Adrenal gland (tissue), 5 donors: ENCODE data around the gene B9D2.

Experiments
- POLR2A ChIP-seq, 2 donors: fragments of 450-650 bp; IDR thresholded peaks; one replicate each; pipeline ENCODE4 v1.6.1; 2017; ENCODE audit warnings: antibody characterized with exemption in 2 of 2, mild to moderate bottlenecking in 2 of 2, moderate library complexity in 1 of 2
- TF ChIP-seq, protein P1 (sequence below), 6 experiments: fragments of 450-650 bp in 4 of 6; fragments of 200-600 bp in 2 of 6; sonication (generic) in 1 of 6; IDR thresholded peaks; 1 replicate in 5 of 6; 2 replicates in 1 of 6; pipeline versions ENCODE4 v1.5.1 to v1.8.0; 2016 to 2021; ENCODE audit warnings: antibody characterized with exemption in 6 of 6, mild to moderate bottlenecking in 2 of 6, moderate library complexity in 1 of 6
- donor health status: DM: no; HTN: no; CAD: no.

DNA sequence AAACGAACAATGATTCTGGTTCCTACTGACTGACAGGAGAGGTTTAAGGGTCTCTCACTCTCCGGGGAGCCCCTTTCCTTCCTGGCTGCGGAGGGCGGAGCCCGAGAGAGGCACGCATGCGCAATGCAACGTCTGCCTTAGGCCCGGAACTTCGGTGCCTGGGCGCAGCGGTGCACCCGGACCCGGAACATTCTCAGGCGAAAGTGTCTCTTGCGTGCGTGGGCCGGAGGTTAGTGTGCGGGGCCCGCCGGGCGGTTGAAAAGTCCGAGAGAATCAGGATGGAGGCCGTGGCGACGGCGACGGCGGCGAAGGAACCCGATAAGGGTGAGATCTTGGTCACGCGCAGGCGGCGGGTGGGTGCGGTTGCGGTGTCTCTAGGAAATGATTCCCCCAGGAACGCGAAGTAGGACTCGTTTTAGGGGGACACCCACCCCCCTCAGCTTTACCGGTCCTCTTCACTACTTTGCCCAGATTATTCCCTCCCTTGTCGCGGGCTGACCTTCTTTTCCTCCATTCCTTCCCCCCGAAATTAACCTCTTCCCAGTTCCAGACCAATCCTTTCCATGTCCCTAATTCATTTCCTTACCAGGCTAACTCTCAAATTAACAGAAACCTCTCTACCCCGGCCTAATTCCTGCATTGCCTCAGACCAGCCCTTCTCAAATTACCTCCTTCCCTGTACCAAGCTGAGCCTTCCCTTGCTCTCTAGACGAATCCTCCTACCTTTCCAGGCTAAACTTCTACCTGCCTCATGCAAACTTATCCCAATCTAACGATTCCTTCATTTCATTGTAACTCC is 53.7 kb downstream of the B9D2 start, which contains the start of gene CCDC97:
- TF ChIP-seq POLR2A (IDR thresholded peaks at IDR 0.05): peak; percentile 59 to 70
- TF ChIP-seq, protein P1, sequence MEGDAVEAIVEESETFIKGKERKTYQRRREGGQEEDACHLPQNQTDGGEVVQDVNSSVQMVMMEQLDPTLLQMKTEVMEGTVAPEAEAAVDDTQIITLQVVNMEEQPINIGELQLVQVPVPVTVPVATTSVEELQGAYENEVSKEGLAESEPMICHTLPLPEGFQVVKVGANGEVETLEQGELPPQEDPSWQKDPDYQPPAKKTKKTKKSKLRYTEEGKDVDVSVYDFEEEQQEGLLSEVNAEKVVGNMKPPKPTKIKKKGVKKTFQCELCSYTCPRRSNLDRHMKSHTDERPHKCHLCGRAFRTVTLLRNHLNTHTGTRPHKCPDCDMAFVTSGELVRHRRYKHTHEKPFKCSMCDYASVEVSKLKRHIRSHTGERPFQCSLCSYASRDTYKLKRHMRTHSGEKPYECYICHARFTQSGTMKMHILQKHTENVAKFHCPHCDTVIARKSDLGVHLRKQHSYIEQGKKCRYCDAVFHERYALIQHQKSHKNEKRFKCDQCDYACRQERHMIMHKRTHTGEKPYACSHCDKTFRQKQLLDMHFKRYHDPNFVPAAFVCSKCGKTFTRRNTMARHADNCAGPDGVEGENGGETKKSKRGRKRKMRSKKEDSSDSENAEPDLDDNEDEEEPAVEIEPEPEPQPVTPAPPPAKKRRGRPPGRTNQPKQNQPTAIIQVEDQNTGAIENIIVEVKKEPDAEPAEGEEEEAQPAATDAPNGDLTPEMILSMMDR (IDR thresholded peaks at IDR 0.05): peak in 1 of 6 experiments; percentile 15
